Measurements from ENCODE around the gene PLAGL2.

- no peak for TF ChIP-seq TEAD4 (CRISPR knock-in tag; IDR thresholded peaks at IDR 0.05)
- TF ChIP-seq, protein P1, sequence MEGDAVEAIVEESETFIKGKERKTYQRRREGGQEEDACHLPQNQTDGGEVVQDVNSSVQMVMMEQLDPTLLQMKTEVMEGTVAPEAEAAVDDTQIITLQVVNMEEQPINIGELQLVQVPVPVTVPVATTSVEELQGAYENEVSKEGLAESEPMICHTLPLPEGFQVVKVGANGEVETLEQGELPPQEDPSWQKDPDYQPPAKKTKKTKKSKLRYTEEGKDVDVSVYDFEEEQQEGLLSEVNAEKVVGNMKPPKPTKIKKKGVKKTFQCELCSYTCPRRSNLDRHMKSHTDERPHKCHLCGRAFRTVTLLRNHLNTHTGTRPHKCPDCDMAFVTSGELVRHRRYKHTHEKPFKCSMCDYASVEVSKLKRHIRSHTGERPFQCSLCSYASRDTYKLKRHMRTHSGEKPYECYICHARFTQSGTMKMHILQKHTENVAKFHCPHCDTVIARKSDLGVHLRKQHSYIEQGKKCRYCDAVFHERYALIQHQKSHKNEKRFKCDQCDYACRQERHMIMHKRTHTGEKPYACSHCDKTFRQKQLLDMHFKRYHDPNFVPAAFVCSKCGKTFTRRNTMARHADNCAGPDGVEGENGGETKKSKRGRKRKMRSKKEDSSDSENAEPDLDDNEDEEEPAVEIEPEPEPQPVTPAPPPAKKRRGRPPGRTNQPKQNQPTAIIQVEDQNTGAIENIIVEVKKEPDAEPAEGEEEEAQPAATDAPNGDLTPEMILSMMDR (IDR thresholded peaks at IDR 0.05), result no peak
- no peak for TF ChIP-seq NFYB (CRISPR knock-in tag; conservative IDR thresholded peaks at IDR 0.05; ENCODE audit: low read depth)
Observed at GRCh38 chr20:32190616-32191415, 16.7 kb downstream of the PLAGL2 start.
